Immature natural killer cell (primary cell): ENCODE measurements around the gene GLI3. TPM values are rescaled to one million over a fixed set of nuclear protein-coding genes. Genes with fewer than 3 reads are reported as not detected.

Experiments used
- DNase-seq, 3 donors: peaks; one replicate each; pipeline ENCODE4 v3.0.0; 2022; ENCODE audit warnings: mixed read lengths in 1 of 3
- H3K27ac Mint-ChIP-seq, 6 donors: one replicate each; pipeline ENCODE4 v1.8.0; 2020; ENCODE audit warnings: mixed read lengths in 6 of 6, mild to moderate bottlenecking in 5 of 6, inconsistent platforms in 4 of 6, moderate library complexity in 3 of 6
- H3K27me3 Mint-ChIP-seq, 3 donors: one replicate each; pipeline ENCODE4 v1.8.0; 2020 to 2021; ENCODE audit warnings: low read depth in 3 of 3, mild to moderate bottlenecking in 3 of 3, mixed read lengths in 3 of 3, moderate library complexity in 3 of 3, inconsistent platforms in 1 of 3
- H3K36me3 Mint-ChIP-seq, 3 donors: one replicate each; pipeline ENCODE4 v1.8.0; 2020; ENCODE audit warnings: mixed read lengths in 3 of 3, inconsistent platforms in 2 of 3, mild to moderate bottlenecking in 2 of 3
- H3K4me1 Mint-ChIP-seq, 2 donors: one replicate each; pipeline ENCODE4 v1.8.0; 2020; ENCODE audit warnings: inconsistent platforms in 2 of 2, mild to moderate bottlenecking in 2 of 2, mixed read lengths in 2 of 2, moderate library complexity in 1 of 2
- H3K4me3 Mint-ChIP-seq, 5 donors: one replicate each; pipeline ENCODE4 v1.8.0; 2020; ENCODE audit warnings: mild to moderate bottlenecking in 5 of 5, mixed read lengths in 5 of 5, inconsistent platforms in 3 of 5, moderate library complexity in 3 of 5
- H3K9me3 Mint-ChIP-seq, 6 donors: one replicate each; pipeline ENCODE4 v1.8.0; 2020; ENCODE audit warnings: mild to moderate bottlenecking in 6 of 6, mixed read lengths in 6 of 6, inconsistent platforms in 4 of 6, moderate library complexity in 3 of 6
- polyA plus RNA-seq, 3 donors: library from polyadenylated mRNA; unstranded; fragments of 300-500 nt; fragmentation: Illumina TruSeq; gene quantifications; one replicate each; pipeline ENCODE4 v1.2.3, GENCODE V29; 2021

GLI3 gene
- 1 to 10 TPM in 1 of 3 donors, under 1 TPM in 1, not detected in 1; 0.63 to 1.6 TPM for polyA plus RNA-seq

GRCh38 chr7:42236976-42237810 is at the start of gene GLI3:
TSS of gene GLI3 (minus strand) at chr7:42237209. CDS start at chr7:42223253, 13,956 bp downstream.
- peaks cover 15 to 22% (median 15%) of the 10 kb centered on the region in 3 donors for H3K27me3 Mint-ChIP-seq
- no peaks in the 10 kb centered on the region for H3K9me3 Mint-ChIP-seq
- peak within 1 kb of the TSS; percentile 81 to 89 (median 88) for H3K4me3 Mint-ChIP-seq
- H3K27ac Mint-ChIP-seq = peak within 1 kb of the TSS in 5 of 6 donors; percentile 45 to 92 (median 56)
- H3K36me3 Mint-ChIP-seq = no peaks in the 10 kb centered on the region
- H3K4me1 Mint-ChIP-seq = peaks cover 16 to 21% of the 10 kb centered on the region in 2 donors
- DNase-seq = peak in 2 of 3 donors; percentile 15 to 38

- H3K4me3 Mint-ChIP-seq = no peak overlapping the region
- H3K27ac Mint-ChIP-seq = no peak overlapping the region
- DNase-seq = no peak
These were observed 48.4 kb upstream of the GLI3 start for GRCh38 chr7:42285383-42285824.

GRCh38 chr7:42283553-42283952 is 46.5 kb upstream of the GLI3 start:
- peaks cover 0 to 9% (median 0%) of the 10 kb centered on the region in 6 donors for H3K9me3 Mint-ChIP-seq
- H3K4me1 Mint-ChIP-seq = no peaks in the 10 kb centered on the region
- no peaks in the 10 kb centered on the region for H3K36me3 Mint-ChIP-seq
- no peak overlapping the region for H3K4me3 Mint-ChIP-seq
- no peak overlapping the region for H3K27ac Mint-ChIP-seq
- H3K27me3 Mint-ChIP-seq = peaks cover 5 to 11% (median 5%) of the 10 kb centered on the region in 3 donors
- DNase-seq = no peak

More at GRCh38 chr7:42285383-42285824, 48.4 kb upstream of the GLI3 start:
- Mint-ChIP-seq H3K27me3 (peaks cover 3 to 9% (median 5%) of the 10 kb centered on the region in 3 donors), H3K4me1 (no peaks in the 10 kb centered on the region), H3K9me3 (peaks cover 0 to 5% (median 0%) of the 10 kb centered on the region in 6 donors), H3K36me3 (no peaks in the 10 kb centered on the region)

GRCh38 chr7:42278344-42278743 is 41.3 kb upstream of the GLI3 start:
- Mint-ChIP-seq H3K9me3 (peaks cover 0 to 6% (median 0%) of the 10 kb centered on the region in 6 donors), H3K4me3 (no peak overlapping the region), H3K27ac (no peak overlapping the region), H3K36me3 (no peaks in the 10 kb centered on the region), H3K4me1 (no peaks in the 10 kb centered on the region), H3K27me3 (peaks cover 0 to 11% (median 5%) of the 10 kb centered on the region in 3 donors)
- no peak for DNase-seq

- no peaks in the 10 kb centered on the region for H3K9me3 Mint-ChIP-seq
- no peak overlapping the region for H3K4me3 Mint-ChIP-seq
These were observed 37.0 kb upstream of the GLI3 start for GRCh38 chr7:42274053-42274452.

GRCh38 chr7:42272793-42273665 is 36.0 kb upstream of the GLI3 start:
- DNase-seq = no peak
- peaks cover 0 to 5% (median 0%) of the 10 kb centered on the region in 3 donors for H3K36me3 Mint-ChIP-seq
- H3K9me3 Mint-ChIP-seq = no peaks in the 10 kb centered on the region
- H3K27me3 Mint-ChIP-seq = peaks cover 2 to 9% (median 4%) of the 10 kb centered on the region in 3 donors
- H3K4me1 Mint-ChIP-seq = peaks cover 8 to 15% of the 10 kb centered on the region in 2 donors
- no peak overlapping the region for H3K4me3 Mint-ChIP-seq
- H3K27ac Mint-ChIP-seq = no peak overlapping the region

More at GRCh38 chr7:42274053-42274452, 37.0 kb upstream of the GLI3 start:
- peaks cover 2 to 9% (median 4%) of the 10 kb centered on the region in 3 donors for H3K27me3 Mint-ChIP-seq
- no peak overlapping the region for H3K27ac Mint-ChIP-seq
- peaks cover 3 to 6% of the 10 kb centered on the region in 2 donors for H3K4me1 Mint-ChIP-seq
- H3K36me3 Mint-ChIP-seq = no peaks in the 10 kb centered on the region
- no peak for DNase-seq

GRCh38 chr7:42269161-42269560 is 32.2 kb upstream of the GLI3 start:
- peaks cover 0 to 5% (median 0%) of the 10 kb centered on the region in 3 donors for H3K36me3 Mint-ChIP-seq
- H3K27me3 Mint-ChIP-seq = peaks cover 2 to 11% (median 4%) of the 10 kb centered on the region in 3 donors
- peak overlapping the region in 1 of 6 donors; percentile 36 for H3K27ac Mint-ChIP-seq
- H3K4me3 Mint-ChIP-seq = peak overlapping the region in 3 of 5 donors; percentile 6 to 55 (median 34)
- peaks cover 8 to 24% of the 10 kb centered on the region in 2 donors for H3K4me1 Mint-ChIP-seq
- DNase-seq = no peak
- peaks cover 0 to 3% (median 0%) of the 10 kb centered on the region in 6 donors for H3K9me3 Mint-ChIP-seq

GRCh38 chr7:42264702-42265101 is 27.7 kb upstream of the GLI3 start:
- peaks cover 0 to 5% (median 2%) of the 10 kb centered on the region in 3 donors for H3K27me3 Mint-ChIP-seq
- H3K4me3 Mint-ChIP-seq = no peak overlapping the region
- no peak for DNase-seq
- H3K4me1 Mint-ChIP-seq = peaks cover 8 to 23% of the 10 kb centered on the region in 2 donors
- H3K9me3 Mint-ChIP-seq = peaks cover 0 to 3% (median 0%) of the 10 kb centered on the region in 6 donors
- peaks cover 0 to 5% (median 0%) of the 10 kb centered on the region in 3 donors for H3K36me3 Mint-ChIP-seq
- no peak overlapping the region for H3K27ac Mint-ChIP-seq

GRCh38 chr7:42263971-42264370 is 27.0 kb upstream of the GLI3 start:
- no peak overlapping the region for H3K27ac Mint-ChIP-seq

GRCh38 chr7:42262964-42263363 is 26.0 kb upstream of the GLI3 start:
- Mint-ChIP-seq H3K4me3 (no peak overlapping the region), H3K36me3 (no peaks in the 10 kb centered on the region), H3K4me1 (peaks cover 0 to 9% of the 10 kb centered on the region in 2 donors), H3K27me3 (peaks cover 0 to 2% (median 2%) of the 10 kb centered on the region in 3 donors), H3K9me3 (peaks cover 0 to 3% (median 0%) of the 10 kb centered on the region in 6 donors), H3K27ac (no peak overlapping the region)
- DNase-seq = no peak

More at GRCh38 chr7:42263971-42264370, 27.0 kb upstream of the GLI3 start:
- peaks cover 4 to 16% of the 10 kb centered on the region in 2 donors for H3K4me1 Mint-ChIP-seq
- peaks cover 0 to 3% (median 0%) of the 10 kb centered on the region in 6 donors for H3K9me3 Mint-ChIP-seq
- DNase-seq = no peak
- peaks cover 0 to 5% (median 0%) of the 10 kb centered on the region in 3 donors for H3K36me3 Mint-ChIP-seq
- H3K27me3 Mint-ChIP-seq = peaks cover 0 to 5% (median 2%) of the 10 kb centered on the region in 3 donors
- no peak overlapping the region for H3K4me3 Mint-ChIP-seq

GRCh38 chr7:42254217-42254616 is 17.2 kb upstream of the GLI3 start:
- Mint-ChIP-seq H3K27ac (no peak overlapping the region), H3K4me1 (no peaks in the 10 kb centered on the region)
- no peak for DNase-seq

GRCh38 chr7:42253316-42253715 is 16.3 kb upstream of the GLI3 start:
- Mint-ChIP-seq H3K4me3 (no peak overlapping the region), H3K36me3 (no peaks in the 10 kb centered on the region), H3K27me3 (peaks cover 1 to 2% (median 2%) of the 10 kb centered on the region in 3 donors), H3K27ac (no peak overlapping the region), H3K9me3 (no peaks in the 10 kb centered on the region), H3K4me1 (no peaks in the 10 kb centered on the region)
- DNase-seq = no peak

More at GRCh38 chr7:42254217-42254616, 17.2 kb upstream of the GLI3 start:
- Mint-ChIP-seq H3K4me3 (no peak overlapping the region), H3K36me3 (no peaks in the 10 kb centered on the region), H3K27me3 (peaks cover 1 to 2% (median 2%) of the 10 kb centered on the region in 3 donors), H3K9me3 (no peaks in the 10 kb centered on the region)

GRCh38 chr7:42250411-42250810 is 13.4 kb upstream of the GLI3 start:
- no peak for DNase-seq
- Mint-ChIP-seq H3K4me1 (peaks cover 23% of the 10 kb centered on the region in 2 donors), H3K9me3 (no peaks in the 10 kb centered on the region), H3K4me3 (no peak overlapping the region), H3K36me3 (no peaks in the 10 kb centered on the region), H3K27me3 (peaks cover 1 to 2% (median 2%) of the 10 kb centered on the region in 3 donors), H3K27ac (no peak overlapping the region)
